Measurements from ENCODE around the gene CST9.

The CST9 gene

GRCh38 chr20:23629017-23629541 lies 23.4 kb upstream of the CST9 start:
- Histone ChIP-seq H3K27ac (ENCODE audit: low read depth, low read length, poor library complexity, severe bottlenecking) (no peak overlapping the region), H3K79me2 (ENCODE audit: insufficient read depth, low read length) (no peaks in the 10 kb centered on the region), H3K36me3 (ENCODE audit: insufficient read depth, low read length) (no peaks in the 10 kb centered on the region), H3F3A (ENCODE audit: insufficient read depth, low read length) (no peaks in the 10 kb centered on the region), H3K4me3 (ENCODE audit: low read depth, low read length, poor library complexity, severe bottlenecking) (no peak overlapping the region), H3K4me1 (ENCODE audit: insufficient read depth, low read length, severe bottlenecking) (no peaks in the 10 kb centered on the region), H2AFZ (ENCODE audit: low read length) (no peak overlapping the region), H3K27me3 (ENCODE audit: insufficient read depth, low read length) (no peaks in the 10 kb centered on the region), H3K9me2 (ENCODE audit: low read depth, low read length) (no peaks in the 10 kb centered on the region), H3K9me3 (ENCODE audit: low read length) (no peaks in the 10 kb centered on the region), H3K9ac (ENCODE audit: low read length) (no peak overlapping the region), H3K4me2 (ENCODE audit: low read length) (no peak overlapping the region), H4K20me1 (ENCODE audit: insufficient read depth, low read length) (no peaks in the 10 kb centered on the region)
- TF ChIP-seq EZH2 (IDR thresholded peaks at IDR 0.05; ENCODE audit: borderline replicate concordance, low read length) (no peak), CTCF (IDR thresholded peaks at IDR 0.05; ENCODE audit: low read length) (no peak)

GRCh38 chr20:23628402-23629016 lies 22.8 kb upstream of the CST9 start:
- Histone ChIP-seq H3K9me3 (ENCODE audit: low read length) (no peaks in the 10 kb centered on the region), H2AFZ (ENCODE audit: low read length) (no peak overlapping the region), H3K79me2 (ENCODE audit: insufficient read depth, low read length) (no peaks in the 10 kb centered on the region), H3K9me2 (ENCODE audit: low read depth, low read length) (no peaks in the 10 kb centered on the region), H4K20me1 (ENCODE audit: insufficient read depth, low read length) (no peaks in the 10 kb centered on the region), H3K9ac (ENCODE audit: low read length) (no peak overlapping the region), H3K4me1 (ENCODE audit: insufficient read depth, low read length, severe bottlenecking) (no peaks in the 10 kb centered on the region), H3K4me3 (ENCODE audit: low read depth, low read length, poor library complexity, severe bottlenecking) (no peak overlapping the region), H3K27ac (ENCODE audit: low read depth, low read length, poor library complexity, severe bottlenecking) (no peak overlapping the region), H3K27me3 (ENCODE audit: insufficient read depth, low read length) (no peaks in the 10 kb centered on the region), H3K36me3 (ENCODE audit: insufficient read depth, low read length) (no peaks in the 10 kb centered on the region), H3F3A (ENCODE audit: insufficient read depth, low read length) (no peaks in the 10 kb centered on the region), H3K4me2 (ENCODE audit: low read length) (no peak overlapping the region)
- TF ChIP-seq CTCF (IDR thresholded peaks at IDR 0.05; ENCODE audit: low read length) (no peak), EZH2 (IDR thresholded peaks at IDR 0.05; ENCODE audit: borderline replicate concordance, low read length) (no peak)

GRCh38 chr20:23627501-23627900 lies 21.8 kb upstream of the CST9 start:
- no peak overlapping the region for H3K27ac ChIP-seq (ENCODE audit: low read depth, low read length, poor library complexity, severe bottlenecking)
- H3K4me1 ChIP-seq (ENCODE audit: insufficient read depth, low read length, severe bottlenecking), result no peaks in the 10 kb centered on the region

More at GRCh38 chr20:23627501-23627900, 21.8 kb upstream of the CST9 start:
- Histone ChIP-seq H3K79me2 (ENCODE audit: insufficient read depth, low read length) (no peaks in the 10 kb centered on the region), H3K4me3 (ENCODE audit: low read depth, low read length, poor library complexity, severe bottlenecking) (no peak overlapping the region), H3K9ac (ENCODE audit: low read length) (no peak overlapping the region), H3F3A (ENCODE audit: insufficient read depth, low read length) (no peaks in the 10 kb centered on the region), H2AFZ (ENCODE audit: low read length) (no peak overlapping the region), H3K9me2 (ENCODE audit: low read depth, low read length) (no peaks in the 10 kb centered on the region), H3K36me3 (ENCODE audit: insufficient read depth, low read length) (no peaks in the 10 kb centered on the region), H3K9me3 (ENCODE audit: low read length) (no peaks in the 10 kb centered on the region), H3K4me2 (ENCODE audit: low read length) (no peak overlapping the region), H3K27me3 (ENCODE audit: insufficient read depth, low read length) (no peaks in the 10 kb centered on the region), H4K20me1 (ENCODE audit: insufficient read depth, low read length) (no peaks in the 10 kb centered on the region)
- no peak for TF ChIP-seq EZH2 (IDR thresholded peaks at IDR 0.05; ENCODE audit: borderline replicate concordance, low read length)
- no peak for TF ChIP-seq CTCF (IDR thresholded peaks at IDR 0.05; ENCODE audit: low read length)

Measured in OCI-LY1 (cell line).